ENCODE data around the gene MAP2.

Gene MAP2

DNA sequence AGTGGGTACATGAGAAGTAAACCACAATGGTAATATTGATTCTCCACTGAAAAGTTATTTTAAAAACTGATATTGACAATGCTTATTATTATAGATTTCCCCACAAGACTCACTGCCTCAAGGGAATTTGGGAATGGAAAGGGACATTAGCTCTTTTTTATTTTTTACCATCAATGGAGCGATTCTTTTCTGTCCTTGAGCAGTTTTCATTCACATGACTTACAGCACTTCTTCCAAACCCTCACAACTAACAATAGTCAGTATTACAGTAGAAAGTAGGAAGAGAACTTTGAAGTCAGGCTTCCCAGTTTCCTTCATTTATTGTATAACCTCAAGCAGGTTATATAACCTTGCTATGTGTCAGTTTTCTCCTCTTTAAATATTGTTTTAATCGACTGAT is 343.5 kb downstream of the MAP2 start:
- H3K4me3 ChIP-seq (ENCODE audit: low read depth, low read length): no peak overlapping the region
- no peak for TF ChIP-seq CTCF (IDR thresholded peaks at IDR 0.05; ENCODE audit: insufficient read depth, low read depth, low read length, missing control alignments)
- DNase-seq (ENCODE audit: low read depth): no peak

- DNase-seq (ENCODE audit: low read depth): no peak
- H3K4me3 ChIP-seq (ENCODE audit: low read depth, low read length): no peak overlapping the region
- TF ChIP-seq CTCF (IDR thresholded peaks at IDR 0.05; ENCODE audit: insufficient read depth, low read depth, low read length, missing control alignments): no peak
Measured at GRCh38 chr2:209768557-209768956, 344.7 kb downstream of the MAP2 start.

GRCh38 chr2:209771474-209772289 is 347.8 kb downstream of the MAP2 start, which contains the start of gene UNC80:
UNC80 (plus strand) TSS chr2:209771832; CDS start chr2:209772073, 241 bp downstream.
- TF ChIP-seq CTCF (IDR thresholded peaks at IDR 0.05; ENCODE audit: insufficient read depth, low read depth, low read length, missing control alignments): no peak
- H3K4me3 ChIP-seq (ENCODE audit: low read depth, low read length): no peak within 1 kb of the TSS
- no peak for DNase-seq (ENCODE audit: low read depth)

GRCh38 chr2:209772290-209772685 is 348.4 kb downstream of the MAP2 start:
- no peak for DNase-seq (ENCODE audit: low read depth)
- no peak for TF ChIP-seq CTCF (IDR thresholded peaks at IDR 0.05; ENCODE audit: insufficient read depth, low read depth, low read length, missing control alignments)
- no peak overlapping the region for H3K4me3 ChIP-seq (ENCODE audit: low read depth, low read length)

DNA sequence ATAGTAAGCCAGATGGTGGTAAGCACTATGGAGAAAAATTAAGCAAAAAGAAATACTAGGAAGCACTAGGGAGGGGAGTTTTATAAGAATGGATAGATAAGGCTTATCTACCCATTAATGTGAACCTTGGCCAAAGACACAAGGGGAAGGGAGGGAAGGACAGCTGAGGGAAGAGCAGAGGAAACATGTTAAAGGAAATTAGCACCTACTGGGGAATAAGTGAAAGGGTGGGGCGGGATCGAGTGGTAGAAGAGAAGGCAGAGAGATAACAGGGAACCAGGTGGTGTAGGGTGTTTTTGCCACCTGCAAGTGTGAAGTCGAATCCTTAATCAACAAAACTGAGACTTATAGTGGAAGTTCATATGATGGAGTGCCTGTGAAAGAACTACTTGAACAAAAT is 349.5 kb downstream of the MAP2 start:
- no peak for TF ChIP-seq CTCF (IDR thresholded peaks at IDR 0.05; ENCODE audit: insufficient read depth, low read depth, low read length, missing control alignments)
- H3K4me3 ChIP-seq (ENCODE audit: low read depth, low read length): no peak overlapping the region
- no peak for DNase-seq (ENCODE audit: low read depth)
